ENCODE measurements around the gene TLCD3B.
"Not testable (repeated sequence)": the region's sequence is repeated elsewhere in the genome, so short reads cannot be mapped to it uniquely, and the experiment has no call there.

The TLCD3B gene

DNA sequence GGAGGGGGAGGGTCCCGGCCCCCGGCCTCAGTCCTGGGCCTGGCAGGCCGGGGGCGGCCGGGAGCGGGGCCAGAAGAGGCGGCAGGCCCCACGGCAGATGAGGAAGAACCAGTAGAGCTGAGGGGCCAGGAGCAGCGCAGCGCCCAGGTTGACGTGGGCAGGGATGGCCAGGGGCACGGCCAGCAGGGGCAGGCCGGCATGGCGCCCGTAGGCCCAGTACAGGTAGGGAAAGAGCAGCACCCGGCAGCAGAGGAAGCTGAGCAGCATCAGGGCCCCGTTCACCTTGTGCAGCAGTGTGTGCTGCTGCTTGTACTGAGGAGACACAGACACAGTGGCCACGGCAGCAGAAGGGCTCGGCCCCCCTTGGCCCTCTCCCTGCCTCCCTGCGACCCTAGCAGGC lies 5.9 kb downstream of the TLCD3B start:
- H3K36me3 ChIP-seq (ENCODE audit: insufficient read depth, low read length) = no peaks in the 10 kb centered on the region
- H3K4me1 ChIP-seq (ENCODE audit: insufficient read depth, low read length) = no peaks in the 10 kb centered on the region
- H3K9me3 ChIP-seq (ENCODE audit: control insufficient read depth, insufficient read depth, low read length) = no peaks in the 10 kb centered on the region
- H3K9ac ChIP-seq (ENCODE audit: low read depth, low read length) = no peak overlapping the region

DNA sequence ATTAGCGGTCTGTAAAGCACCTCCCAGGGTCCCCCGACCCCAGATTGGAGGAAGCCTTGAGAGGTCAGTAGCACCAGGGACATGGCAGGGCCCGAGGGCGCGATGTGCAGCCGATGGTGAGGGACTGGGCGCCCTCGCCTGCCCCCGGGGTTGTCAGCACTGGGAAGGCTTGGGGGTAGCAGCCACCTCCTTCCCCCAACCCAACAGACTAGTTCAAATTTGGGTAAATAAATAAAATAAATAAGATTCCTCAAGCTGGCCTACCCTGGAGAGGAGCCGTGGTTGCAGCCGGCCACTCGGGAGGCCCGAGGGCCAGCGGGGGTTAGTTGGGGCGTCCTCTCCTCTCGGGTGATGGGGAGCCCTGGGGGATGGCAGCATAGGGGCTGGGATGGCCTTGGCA lies 6.6 kb downstream of the TLCD3B start:
- no peaks in the 10 kb centered on the region for H3K4me1 ChIP-seq (ENCODE audit: insufficient read depth, low read length)
- H3K9ac ChIP-seq (ENCODE audit: low read depth, low read length) = no peak overlapping the region
- H3K9me3 ChIP-seq (ENCODE audit: control insufficient read depth, insufficient read depth, low read length) = no peaks in the 10 kb centered on the region
- H3K36me3 ChIP-seq (ENCODE audit: insufficient read depth, low read length) = no peaks in the 10 kb centered on the region

DNA sequence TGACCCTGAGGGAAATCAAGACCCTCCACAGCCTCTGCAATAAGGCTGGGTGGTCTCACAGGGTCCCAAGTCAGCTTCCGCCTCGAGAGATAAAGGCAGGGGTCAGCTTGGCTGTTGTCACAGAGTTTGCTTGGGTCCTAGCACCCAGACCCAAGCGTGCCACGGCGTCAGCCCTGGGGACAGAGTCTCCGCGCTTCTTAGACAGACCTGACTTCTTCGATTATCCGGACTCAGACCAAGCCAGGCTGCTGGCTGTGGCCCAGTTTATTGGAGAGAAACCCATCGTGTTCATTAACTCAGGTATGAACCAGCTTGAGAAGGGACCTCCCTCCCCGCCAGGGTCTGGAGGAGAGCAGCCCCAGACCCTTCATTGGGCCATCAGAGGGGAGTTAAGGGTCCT lies 7.5 kb downstream of the TLCD3B start:
- no peak overlapping the region for H3K9ac ChIP-seq (ENCODE audit: low read depth, low read length)
- no peaks in the 10 kb centered on the region for H3K9me3 ChIP-seq (ENCODE audit: control insufficient read depth, insufficient read depth, low read length)
- no peaks in the 10 kb centered on the region for H3K36me3 ChIP-seq (ENCODE audit: insufficient read depth, low read length)
- H3K4me1 ChIP-seq (ENCODE audit: insufficient read depth, low read length) = no peaks in the 10 kb centered on the region

DNA sequence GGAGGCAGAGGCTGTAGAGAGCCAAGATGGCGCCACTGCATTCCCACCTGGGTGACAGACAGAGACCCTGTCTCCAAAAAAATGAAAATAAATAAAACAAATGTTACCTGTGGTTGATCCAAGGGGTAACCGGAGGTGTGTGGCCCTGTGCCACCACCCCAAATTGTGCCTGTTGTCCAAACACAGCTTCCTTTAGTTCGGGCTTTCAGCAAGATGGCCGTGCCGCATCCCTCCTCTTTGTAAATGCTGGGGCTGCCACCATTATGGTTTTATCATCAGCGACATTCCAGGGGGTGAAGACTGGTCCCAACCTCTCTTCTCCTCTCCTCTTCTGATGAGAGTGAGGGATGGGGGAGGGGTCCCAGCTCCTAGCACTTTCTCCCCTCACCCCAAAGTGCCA lies 8.2 kb downstream of the TLCD3B start, which contains the start of gene C16orf92:
C16orf92 (plus strand) TSS at position 312 of the 400 bp plus-strand sequence. CDS start 143 bp downstream, outside the sequence.
- H3K36me3 ChIP-seq (ENCODE audit: insufficient read depth, low read length) = no peaks in the 10 kb centered on the region
- no peaks in the 10 kb centered on the region for H3K4me1 ChIP-seq (ENCODE audit: insufficient read depth, low read length)
- no peak within 1 kb of the TSS for H3K9ac ChIP-seq (ENCODE audit: low read depth, low read length)
- no peaks in the 10 kb centered on the region for H3K9me3 ChIP-seq (ENCODE audit: control insufficient read depth, insufficient read depth, low read length)

DNA sequence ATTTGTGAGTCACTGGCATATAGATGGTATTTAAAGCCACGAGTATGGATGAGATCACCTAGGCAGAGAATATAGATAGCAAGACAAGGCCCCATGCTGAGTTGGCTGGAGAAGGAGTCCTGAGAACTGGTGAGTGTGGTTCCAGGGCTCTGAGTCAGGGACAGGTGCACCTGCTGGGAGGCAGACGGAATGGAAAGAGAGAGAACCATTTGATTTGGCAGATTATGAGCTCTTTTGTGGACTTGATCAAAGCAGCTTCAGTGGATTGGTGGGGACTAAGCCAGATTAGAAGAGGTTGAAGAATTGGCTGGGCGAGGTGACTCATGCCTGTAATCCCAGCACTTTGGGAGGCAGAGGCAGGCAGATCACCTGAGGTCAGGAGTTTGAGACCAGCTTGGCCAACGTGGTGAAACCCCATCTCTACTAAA lies 12.3 kb downstream of the TLCD3B start:
- Histone ChIP-seq H3K9me3 (ENCODE audit: control insufficient read depth, insufficient read depth, low read length) (no peaks in the 10 kb centered on the region), H3K36me3 (ENCODE audit: insufficient read depth, low read length) (no peaks in the 10 kb centered on the region), H3K9ac (ENCODE audit: low read depth, low read length) (no peak overlapping the region), H3K4me1 (ENCODE audit: insufficient read depth, low read length) (no peaks in the 10 kb centered on the region)

DNA sequence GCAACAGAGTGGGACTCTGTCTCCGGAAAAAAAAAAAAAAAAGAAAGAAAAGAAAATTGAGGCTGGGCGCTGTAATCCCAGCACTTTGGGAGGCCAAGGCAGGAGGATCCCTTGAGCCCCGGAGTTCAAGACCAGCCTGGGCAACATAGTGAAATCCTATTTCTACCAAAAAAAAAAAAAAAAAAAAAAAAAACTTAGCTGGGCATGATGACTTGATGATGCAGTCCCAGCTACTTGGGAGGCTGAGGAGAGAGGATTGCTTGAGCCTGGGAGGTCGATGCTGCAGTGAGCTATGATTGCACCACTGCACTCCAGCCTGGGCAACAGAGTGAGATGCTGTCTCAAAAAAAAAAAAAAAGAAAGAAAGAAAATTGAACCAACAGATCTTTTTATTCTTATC lies 13.1 kb downstream of the TLCD3B start:
- H3K36me3 ChIP-seq (ENCODE audit: insufficient read depth, low read length); H3K9me3 ChIP-seq (ENCODE audit: control insufficient read depth, insufficient read depth, low read length); H3K4me1 ChIP-seq (ENCODE audit: insufficient read depth, low read length); H3K9ac ChIP-seq (ENCODE audit: low read depth, low read length): not testable (repeated sequence)

DNA sequence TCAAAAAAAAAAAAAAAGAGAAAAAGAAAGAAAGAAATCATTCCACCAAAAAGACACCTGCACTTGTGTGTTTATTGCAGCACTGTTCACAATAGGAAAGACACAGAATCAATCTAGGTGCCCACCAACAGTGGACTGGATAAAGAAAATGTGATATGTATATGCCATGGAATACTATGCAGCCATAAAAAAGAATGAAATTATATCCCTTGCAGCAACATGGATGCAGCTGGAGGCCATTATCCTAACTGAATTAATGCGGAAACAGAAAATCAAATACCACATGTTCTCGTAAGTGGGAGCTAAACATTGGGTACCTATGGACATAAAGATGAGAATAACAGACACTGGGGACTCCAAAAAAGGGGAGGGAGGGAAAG lies 13.8 kb downstream of the TLCD3B start:
- Histone ChIP-seq H3K36me3 (ENCODE audit: insufficient read depth, low read length) (no peaks in the 10 kb centered on the region), H3K4me1 (ENCODE audit: insufficient read depth, low read length) (no peaks in the 10 kb centered on the region), H3K9ac (ENCODE audit: low read depth, low read length) (no peak overlapping the region), H3K9me3 (ENCODE audit: control insufficient read depth, insufficient read depth, low read length) (no peaks in the 10 kb centered on the region)

DNA sequence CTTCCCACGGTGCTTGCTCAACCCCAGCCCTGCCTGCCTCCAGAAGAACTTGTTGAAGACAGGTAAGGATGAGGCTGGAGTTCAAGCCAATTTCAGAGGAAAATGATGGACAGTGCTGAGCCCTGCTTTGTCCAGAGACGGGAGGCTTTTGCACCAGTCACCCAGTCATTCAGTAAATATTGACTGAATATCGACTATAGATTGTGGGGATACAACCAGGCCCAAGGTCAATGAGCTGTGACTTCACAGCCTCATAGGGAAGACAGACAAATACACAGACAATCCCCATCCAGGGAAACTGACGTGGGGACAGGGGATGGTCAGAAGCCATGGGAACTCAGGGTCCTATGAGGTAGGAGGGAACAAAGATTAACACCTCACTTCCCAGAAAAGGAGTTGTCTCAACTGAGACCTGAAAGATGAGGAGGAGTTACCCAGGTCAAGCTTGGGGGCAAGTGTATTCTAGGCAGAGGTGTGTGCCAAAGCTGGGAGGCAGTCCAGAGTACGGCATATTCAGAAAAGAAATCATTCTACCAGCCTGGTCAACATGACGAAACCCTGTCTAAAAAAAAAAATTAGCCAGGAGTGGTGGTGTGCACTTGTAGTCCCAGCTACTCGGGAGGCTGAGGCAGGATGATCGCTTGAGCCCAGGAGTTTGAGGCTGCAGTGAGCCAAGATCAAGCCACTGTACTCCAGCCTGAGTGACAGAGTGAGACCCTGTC lies 14.4 kb downstream of the TLCD3B start:
- H3K4me1 ChIP-seq (ENCODE audit: insufficient read depth, low read length) = no peaks in the 10 kb centered on the region
- no peaks in the 10 kb centered on the region for H3K36me3 ChIP-seq (ENCODE audit: insufficient read depth, low read length)
- no peaks in the 10 kb centered on the region for H3K9me3 ChIP-seq (ENCODE audit: control insufficient read depth, insufficient read depth, low read length)
- no peak overlapping the region for H3K9ac ChIP-seq (ENCODE audit: low read depth, low read length)

DNA sequence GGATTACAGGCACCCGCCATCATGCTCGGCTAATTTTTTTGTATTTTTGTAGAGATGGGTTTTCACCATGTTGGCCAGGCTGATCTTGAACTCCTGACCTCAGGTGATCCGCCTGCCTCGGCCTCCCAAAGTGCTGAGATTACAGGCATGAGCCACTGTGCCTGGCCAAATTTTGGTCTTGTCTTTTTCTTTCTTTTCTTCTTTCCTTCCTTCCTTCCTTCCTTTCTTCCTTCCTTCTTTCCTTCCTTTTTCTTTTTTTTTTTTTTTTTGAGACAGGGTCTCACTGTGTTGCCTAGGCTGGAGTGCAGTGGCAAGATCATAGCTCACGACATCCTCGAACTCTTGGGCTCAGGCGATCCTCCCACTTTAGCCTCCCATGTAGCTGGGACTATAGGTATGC lies 15.6 kb downstream of the TLCD3B start:
- H3K9me3 ChIP-seq (ENCODE audit: control insufficient read depth, insufficient read depth, low read length) = not testable (repeated sequence)

DNA sequence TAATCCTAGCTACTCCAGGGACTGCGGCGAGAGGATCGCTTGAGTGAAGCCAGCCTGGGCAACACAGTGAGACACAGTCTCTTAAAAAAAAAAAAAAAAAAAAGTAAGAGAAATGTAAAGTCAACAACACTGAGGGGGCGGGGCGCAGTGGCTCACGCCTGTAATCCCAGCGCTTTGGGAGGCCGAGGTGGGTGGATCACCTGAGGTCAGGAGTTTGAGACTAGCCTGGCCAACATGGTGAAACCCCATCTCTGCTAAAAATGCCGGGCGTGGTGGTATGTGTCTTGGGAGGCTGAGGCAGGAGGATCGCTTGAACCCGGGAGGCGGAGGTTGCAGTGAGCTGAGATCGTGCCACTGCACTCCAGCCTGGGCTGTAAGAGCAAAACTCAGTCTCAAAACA lies 18.5 kb downstream of the TLCD3B start:
- H3K9me3 ChIP-seq (ENCODE audit: control insufficient read depth, insufficient read depth, low read length); H3K36me3 ChIP-seq (ENCODE audit: insufficient read depth, low read length); H3K4me1 ChIP-seq (ENCODE audit: insufficient read depth, low read length); H3K9ac ChIP-seq (ENCODE audit: low read depth, low read length): not testable (repeated sequence)

More for the DNA sequence above, 15.6 kb downstream of the TLCD3B start:
- H3K36me3 ChIP-seq (ENCODE audit: insufficient read depth, low read length); H3K4me1 ChIP-seq (ENCODE audit: insufficient read depth, low read length); H3K9ac ChIP-seq (ENCODE audit: low read depth, low read length): not testable (repeated sequence)

DNA sequence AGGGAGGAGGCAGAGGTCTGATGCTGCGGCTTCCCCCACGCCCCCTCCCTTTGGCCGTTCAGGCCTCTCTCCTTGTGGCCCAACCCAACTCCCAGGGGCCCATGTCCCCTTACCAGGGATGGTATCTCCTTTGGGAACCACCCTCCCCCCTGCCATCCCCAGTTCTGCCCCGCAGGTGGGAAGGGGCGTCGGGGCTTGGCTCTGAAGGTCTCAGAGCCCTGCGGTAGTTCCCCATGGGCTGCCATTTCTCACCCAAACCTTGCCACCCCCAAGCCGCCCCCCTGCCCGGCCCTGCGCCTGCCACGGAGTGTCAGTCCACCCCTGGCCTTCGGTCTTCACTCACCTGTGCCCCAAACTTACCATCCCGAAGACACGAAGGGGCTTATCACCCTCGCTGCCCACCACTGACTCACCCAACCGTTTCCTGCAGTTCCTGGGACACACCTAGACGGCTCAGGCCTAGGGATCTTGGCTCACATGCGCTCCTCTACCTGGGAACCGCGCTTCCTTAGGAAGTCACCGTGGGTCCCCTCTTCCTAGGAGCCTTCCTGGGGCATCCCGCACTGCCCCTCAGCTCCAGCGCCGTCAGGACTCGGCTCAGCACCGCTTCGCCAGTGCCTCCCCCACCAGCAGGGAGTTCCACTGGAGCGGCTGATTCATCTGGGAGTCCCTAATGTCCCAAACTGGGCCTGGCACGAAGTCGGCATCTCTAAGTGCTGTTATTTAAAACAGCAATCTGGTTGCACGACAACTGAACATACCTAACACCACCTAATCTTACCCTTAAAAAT lies 19.2 kb downstream of the TLCD3B start:
- Histone ChIP-seq H3K36me3 (ENCODE audit: insufficient read depth, low read length) (no peaks in the 10 kb centered on the region), H3K9me3 (ENCODE audit: control insufficient read depth, insufficient read depth, low read length) (no peaks in the 10 kb centered on the region), H3K4me1 (ENCODE audit: insufficient read depth, low read length) (no peaks in the 10 kb centered on the region; the same call in 1 of the 2 replicates), H3K9ac (ENCODE audit: low read depth, low read length) (peak overlapping the region; percentile 43; the same call in 1 of the 2 replicates)

DNA sequence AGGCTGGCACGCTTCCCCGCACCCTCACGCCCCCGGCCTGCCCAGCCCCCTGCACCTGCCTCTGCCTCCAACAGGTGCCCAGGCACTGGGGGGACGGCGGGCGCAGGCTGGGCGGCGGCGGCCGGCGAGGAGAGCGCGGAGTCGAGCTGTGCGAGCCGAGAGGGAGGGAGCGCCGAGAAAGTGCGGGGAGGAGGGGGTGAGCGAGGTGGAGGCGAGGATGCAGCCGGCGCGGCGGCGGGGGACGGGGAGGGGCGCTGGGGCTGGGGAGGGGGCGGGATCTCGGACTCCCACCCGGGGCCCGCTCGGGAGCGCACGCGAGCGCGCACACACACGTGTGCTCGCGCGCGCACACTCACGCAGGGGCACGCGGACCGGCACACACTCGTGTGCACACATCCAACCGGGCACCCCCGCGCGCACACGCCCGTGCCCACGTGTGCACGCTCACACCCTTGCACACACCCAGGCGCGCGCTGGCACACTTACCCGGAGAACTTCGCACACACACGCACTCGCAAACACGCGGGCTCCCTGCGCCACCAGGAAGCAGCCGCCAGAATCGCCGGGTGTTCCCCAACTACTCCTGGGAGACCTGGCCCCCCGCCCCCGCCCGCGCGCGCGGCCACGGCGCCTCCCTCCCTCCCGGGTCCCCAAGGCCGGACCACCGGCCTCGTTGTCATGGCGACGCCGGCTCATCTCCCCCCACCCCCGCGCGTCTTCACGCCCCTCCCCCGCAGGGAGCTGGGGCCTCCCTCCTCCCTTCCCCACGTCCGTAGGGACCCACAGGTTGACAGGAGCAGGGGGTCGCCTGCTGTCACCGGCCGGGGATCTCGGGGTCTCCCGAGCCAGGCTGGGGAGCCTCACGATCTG lies 20.0 kb downstream of the TLCD3B start, which contains the start of gene DOC2A:
DOC2A (minus strand) TSS at position 184 of the 870 bp plus-strand sequence. CDS start 805 bp downstream, outside the sequence.
- Histone ChIP-seq H3K9ac (ENCODE audit: low read depth, low read length) (peak within 1 kb of the TSS; percentile 43; the same call in 1 of the 2 replicates), H3K36me3 (ENCODE audit: insufficient read depth, low read length) (no peaks in the 10 kb centered on the region), H3K9me3 (ENCODE audit: control insufficient read depth, insufficient read depth, low read length) (no peaks in the 10 kb centered on the region), H3K4me1 (ENCODE audit: insufficient read depth, low read length) (no peaks in the 10 kb centered on the region; the same call in 1 of the 2 replicates)

DNA sequence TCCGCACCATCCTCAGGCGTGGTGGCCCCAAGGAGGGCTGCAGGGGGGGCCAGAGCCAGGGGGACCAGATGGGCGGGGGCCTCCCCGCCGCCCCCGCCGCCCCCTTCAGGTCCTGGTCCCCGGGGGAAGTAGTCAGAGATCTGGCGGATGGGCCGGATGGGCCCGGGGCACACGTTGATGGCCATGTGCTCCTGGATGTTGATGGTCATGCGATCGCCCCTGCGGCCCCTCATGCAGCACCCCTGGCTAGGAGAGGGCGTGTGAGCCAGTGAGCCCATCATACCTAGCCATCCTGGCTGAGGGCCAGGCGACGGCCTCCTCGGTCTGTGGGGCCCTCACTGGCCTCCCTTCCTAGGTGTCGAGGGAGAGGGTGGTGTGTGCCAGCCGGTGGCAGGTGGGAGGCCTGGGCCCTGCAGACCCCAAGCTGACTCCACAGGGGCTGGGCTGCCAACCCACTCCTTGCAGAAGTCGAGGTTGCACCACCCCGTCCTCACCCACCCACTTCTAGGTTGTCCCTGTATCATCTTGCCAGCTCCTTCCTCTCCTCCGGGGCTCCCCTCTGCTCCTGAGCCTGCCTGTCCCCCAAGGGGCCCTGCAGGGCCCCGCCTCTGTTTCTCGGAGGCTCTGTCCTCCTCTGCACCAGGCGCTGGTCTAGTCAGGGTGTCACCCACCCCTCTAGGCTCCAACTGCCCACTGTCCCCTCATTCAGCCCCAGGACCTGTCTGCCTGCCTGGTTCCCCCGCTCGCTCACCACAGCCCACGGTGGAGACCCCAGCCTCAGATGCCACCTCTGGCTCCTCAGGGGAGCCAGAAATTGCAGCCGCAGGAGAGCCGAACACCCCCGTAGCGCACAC lies 20.9 kb downstream of the TLCD3B start:
- no peaks in the 10 kb centered on the region for H3K9me3 ChIP-seq (ENCODE audit: control insufficient read depth, insufficient read depth, low read length)
- peak overlapping the region; percentile 30; the same call in 1 of the 2 replicates for H3K9ac ChIP-seq (ENCODE audit: low read depth, low read length)
- H3K36me3 ChIP-seq (ENCODE audit: insufficient read depth, low read length) = no peaks in the 10 kb centered on the region
- H3K4me1 ChIP-seq (ENCODE audit: insufficient read depth, low read length) = no peaks in the 10 kb centered on the region; the same call in 1 of the 2 replicates
